ENCODE results near the gene CSTPP1. TPM values are rescaled to one million over a fixed set of nuclear protein-coding genes. Genes with fewer than 3 reads are reported as not detected.
A peak's percentile ranks its signal among the peaks of the same experiment; 100 is the strongest.
"Not testable (repeated sequence)": the region's sequence is repeated elsewhere in the genome, so short reads cannot be mapped to it uniquely, and the experiment has no call there.

The CSTPP1 gene
- total RNA-seq, 2 experiments from 2014 or later, result 16.7 to 20.4 TPM

DNA sequence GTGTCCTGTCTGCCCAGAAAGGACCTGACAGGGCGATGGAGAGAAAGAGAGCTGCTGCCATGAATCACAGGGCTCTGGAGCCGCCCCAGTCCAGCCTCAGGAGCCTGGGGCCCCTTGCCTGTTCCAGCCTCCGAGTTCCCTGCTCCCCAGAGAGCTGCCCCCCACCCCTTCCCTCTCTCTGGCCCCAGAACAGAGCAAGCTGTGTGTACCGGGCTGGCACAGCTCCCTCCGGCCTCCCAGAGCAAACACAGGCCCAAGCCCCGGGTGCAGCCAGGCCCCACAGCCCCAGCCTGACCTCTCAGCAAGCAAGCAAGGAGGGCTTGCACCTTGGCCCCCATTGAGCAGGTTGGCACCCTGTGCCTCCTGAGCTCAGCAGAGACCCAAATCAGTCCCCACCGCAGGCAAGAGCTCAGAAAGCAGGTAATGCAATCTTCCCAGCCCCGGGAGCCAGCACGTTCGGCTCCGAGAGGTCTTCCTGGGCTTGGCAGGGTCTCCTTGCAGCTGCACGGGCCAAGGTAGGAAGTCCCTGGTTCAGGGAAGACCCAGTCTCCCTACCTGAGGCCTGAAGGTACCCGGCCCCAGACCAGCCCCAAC is 248.2 kb downstream of the CSTPP1 start:
- Mint-ChIP-seq H3K4me1 (peaks cover 12% of the 10 kb centered on the region), H3K27ac (no peak overlapping the region), H3K9me3 (no peaks in the 10 kb centered on the region), H3K36me3 (ENCODE audit: low read depth) (no peaks in the 10 kb centered on the region), H3K27me3 (peaks cover 31% of the 10 kb centered on the region), H3K4me3 (peak overlapping the region; percentile 30)
- POLR2A ChIA-PET, result interaction anchor here (4.6 to 10.3 kb wide), 2 partner anchors 7 to 32 kb away, joined by 25 to 124 read pairs; partner anchors contain the start of genes ARFGAP2 and DDB2
- CTCF ChIA-PET, result interaction anchor here (1.8 kb wide), 1 partner anchor 75 kb away, joined by 6 read pairs; no protein-coding TSS in a partner anchor
- no peak for DNase-seq

- Mint-ChIP-seq H3K27me3 (peaks cover 34% of the 10 kb centered on the region), H3K27ac (no peak overlapping the region), H3K9me3 (no peaks in the 10 kb centered on the region), H3K4me1 (peaks cover 12% of the 10 kb centered on the region), H3K36me3 (ENCODE audit: low read depth) (no peaks in the 10 kb centered on the region), H3K4me3 (peak overlapping the region; percentile 21)
- DNase-seq, result no peak
- CTCF ChIA-PET, result interaction anchor here (1.8 kb wide), 1 partner anchor 74 kb away, joined by 6 read pairs; no protein-coding TSS in a partner anchor
- POLR2A ChIA-PET, result interaction anchor here (4.6 to 10.3 kb wide), 2 partner anchors 8 to 31 kb away, joined by 25 to 124 read pairs; partner anchors contain the start of genes ARFGAP2 and DDB2
Measured at GRCh38 chr11:47185305-47186075, 248.9 kb downstream of the CSTPP1 start.

DNA sequence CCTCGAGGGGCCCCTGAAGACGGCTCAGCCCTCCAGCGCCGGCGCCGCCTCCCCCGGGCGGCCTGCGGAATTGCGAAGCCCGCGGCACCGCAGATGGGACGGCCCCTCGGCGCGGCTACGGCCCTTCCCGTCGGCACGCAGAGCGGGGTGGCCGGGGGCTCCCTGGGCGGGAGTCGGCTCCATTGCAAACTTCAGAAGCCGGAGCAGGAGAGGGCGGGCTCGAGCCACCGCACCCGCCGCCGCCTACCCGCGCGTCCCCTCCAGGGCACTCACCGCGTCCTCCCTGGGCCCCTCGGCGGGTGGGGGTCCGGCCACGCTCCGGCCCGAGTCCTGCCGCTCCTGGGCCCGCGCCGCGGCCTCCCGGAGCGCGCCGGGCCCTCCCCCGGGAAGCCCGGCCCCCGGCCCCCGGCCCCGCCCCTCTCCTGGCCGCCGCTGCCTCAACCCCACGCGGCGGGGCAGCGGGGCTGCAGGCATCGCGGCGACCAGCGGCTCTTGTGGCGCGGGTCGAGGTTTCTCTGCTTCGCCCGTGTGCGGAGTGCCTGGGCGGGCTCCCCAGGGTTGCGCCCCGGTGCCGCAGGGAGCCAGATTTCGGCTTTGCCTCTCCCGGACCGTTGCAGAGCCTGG is 249.6 kb downstream of the CSTPP1 start, which contains the start of gene PACSIN3:
Gene PACSIN3 (minus strand): TSS at position 359 of the 624 bp plus-strand sequence. CDS start 3,707 bp downstream, outside the sequence.
- ChIA-PET POLR2A (interaction anchor here (1.2 to 10.3 kb wide), 7 partner anchors 9 to 62 kb away, joined by 3 to 124 read pairs (median 6); partner anchors contain the start of genes ACP2, ARFGAP2 and DDB2), CTCF (interaction anchor here (1.4 to 2.4 kb wide), 4 partner anchors 9 to 73 kb away, joined by 6 to 15 read pairs (median 11); partner anchors contain the start of genes ARFGAP2 and DDB2)
- Mint-ChIP-seq H3K27me3 (peaks cover 38% of the 10 kb centered on the region), H3K9me3 (no peaks in the 10 kb centered on the region), H3K36me3 (ENCODE audit: low read depth) (no peaks in the 10 kb centered on the region), H3K4me3 (peak within 1 kb of the TSS; percentile 60), H3K27ac (no peak within 1 kb of the TSS), H3K4me1 (peaks cover 12% of the 10 kb centered on the region)
- DNase-seq, result peak; percentile 41

DNA sequence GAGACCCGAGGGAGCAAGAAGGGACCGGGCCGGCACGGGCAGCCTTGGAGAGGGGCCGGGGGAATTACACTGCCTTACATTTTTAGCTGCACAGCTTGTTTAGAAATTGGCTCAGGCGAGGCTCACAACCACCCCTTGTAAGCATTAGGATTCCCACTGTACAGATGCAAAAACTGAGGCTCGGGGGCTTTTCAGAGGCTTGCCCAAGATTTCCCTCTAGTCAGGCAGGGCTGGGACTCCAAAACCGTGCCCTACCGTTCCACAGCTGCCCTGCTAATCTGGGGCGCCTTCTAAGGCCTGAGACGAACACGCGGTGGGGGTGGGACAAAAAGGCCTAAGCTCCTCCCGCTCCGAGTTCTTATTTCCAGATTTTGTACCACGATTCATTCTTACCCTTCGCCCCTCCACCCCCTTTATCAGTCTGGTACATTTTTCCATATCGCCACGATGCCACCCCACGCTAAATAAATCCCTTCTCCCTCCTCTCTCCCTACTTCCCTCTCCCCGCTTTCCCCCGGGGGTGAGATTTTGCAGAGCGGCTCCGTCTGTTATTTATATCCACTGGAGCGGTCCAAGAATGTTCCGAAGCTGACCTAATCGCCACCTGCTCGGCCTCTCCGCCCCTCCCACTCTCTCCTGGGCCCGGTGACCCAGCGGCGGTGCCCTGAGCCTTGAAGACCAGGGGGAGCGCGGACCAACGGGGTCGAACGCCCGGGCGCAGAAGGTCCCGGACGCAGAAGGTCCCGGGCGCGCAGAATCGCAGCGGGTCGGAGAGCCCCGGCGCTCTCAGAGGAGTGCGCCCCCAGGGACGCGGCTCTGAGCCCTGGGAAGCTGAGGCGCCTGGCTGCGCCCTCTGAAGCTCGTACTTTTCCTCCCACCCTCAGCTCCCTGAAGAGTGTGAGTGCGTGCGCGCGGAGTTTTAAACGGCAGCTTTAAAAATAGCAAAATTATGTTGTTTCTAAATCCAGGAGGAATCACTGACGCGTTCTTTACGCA is 250.4 kb downstream of the CSTPP1 start:
- H3K9me3 Mint-ChIP-seq, result no peaks in the 10 kb centered on the region
- ChIA-PET CTCF (interaction anchor here (1.4 to 2.4 kb wide), 4 partner anchors 7 to 72 kb away, joined by 7 to 15 read pairs (median 12); partner anchors contain the start of genes ARFGAP2 and DDB2), POLR2A (interaction anchor here (0.6 to 4.6 kb wide), 10 partner anchors 9 to 380 kb away, joined by 3 to 43 read pairs (median 4); partner anchors contain the start of genes ACP2, ARFGAP2 and DDB2)
- peaks cover 12% of the 10 kb centered on the region for H3K4me1 Mint-ChIP-seq
- H3K27ac Mint-ChIP-seq, result no peak overlapping the region
- peaks cover 40% of the 10 kb centered on the region for H3K27me3 Mint-ChIP-seq
- H3K4me3 Mint-ChIP-seq, result peak overlapping the region; percentile 60
- H3K36me3 Mint-ChIP-seq (ENCODE audit: low read depth), result no peaks in the 10 kb centered on the region
- peak; percentile 49 for DNase-seq

- no peaks in the 10 kb centered on the region for H3K9me3 Mint-ChIP-seq
- H3K4me3 Mint-ChIP-seq, result no peak overlapping the region
- H3K36me3 Mint-ChIP-seq (ENCODE audit: low read depth), result no peaks in the 10 kb centered on the region
- peaks cover 12% of the 10 kb centered on the region for H3K4me1 Mint-ChIP-seq
- no peak for DNase-seq
- CTCF ChIA-PET, result interaction anchor here (0.7 to 2.4 kb wide), 4 partner anchors 8 to 72 kb away, joined by 3 to 15 read pairs (median 12); partner anchors contain the start of genes ARFGAP2 and DDB2
- H3K27ac Mint-ChIP-seq, result no peak overlapping the region
- POLR2A ChIA-PET, result interaction anchor here (0.7 to 4.6 kb wide), 8 partner anchors 10 to 325 kb away, joined by 3 to 43 read pairs (median 4); partner anchors contain the start of genes ACP2, ARFGAP2 and DDB2
- peaks cover 40% of the 10 kb centered on the region for H3K27me3 Mint-ChIP-seq
Measured at GRCh38 chr11:47187723-47188122, 251.2 kb downstream of the CSTPP1 start.

DNA sequence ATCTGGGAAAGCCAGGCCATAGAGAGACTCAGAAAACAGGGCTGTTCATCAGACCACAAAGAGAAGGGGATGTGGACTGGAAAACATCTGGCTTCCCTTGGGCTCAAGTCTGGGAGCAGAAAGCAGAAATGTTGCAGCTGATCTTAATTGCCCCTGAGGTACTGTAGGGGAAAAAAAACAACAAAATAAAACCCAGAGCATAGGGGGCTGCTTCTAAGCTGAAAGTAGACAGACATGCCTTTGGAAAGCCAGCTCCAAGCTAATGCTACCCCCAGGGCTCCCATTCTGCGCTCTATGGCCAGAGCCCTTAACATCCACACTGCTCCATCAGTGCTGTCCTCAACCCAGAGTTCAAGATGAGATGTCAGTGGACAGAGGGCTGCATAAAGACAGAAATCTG is 251.7 kb downstream of the CSTPP1 start:
- Mint-ChIP-seq H3K27me3 (peaks cover 41% of the 10 kb centered on the region), H3K27ac (no peak overlapping the region), H3K4me3 (no peak overlapping the region), H3K9me3 (no peaks in the 10 kb centered on the region), H3K4me1 (peaks cover 12% of the 10 kb centered on the region), H3K36me3 (ENCODE audit: low read depth) (no peaks in the 10 kb centered on the region)
- POLR2A ChIA-PET, result interaction anchor here (1.0 to 4.6 kb wide), 4 partner anchors 11 to 83 kb away, joined by 3 to 43 read pairs (median 14); partner anchors contain the start of genes ARFGAP2 and DDB2
- no peak for DNase-seq
- CTCF ChIA-PET, result interaction anchor here (0.7 to 2.4 kb wide), 4 partner anchors 9 to 71 kb away, joined by 3 to 15 read pairs (median 12); partner anchors contain the start of genes ARFGAP2 and DDB2

- Mint-ChIP-seq H3K9me3 (no peaks in the 10 kb centered on the region), H3K27ac (no peak overlapping the region), H3K27me3 (peaks cover 39% of the 10 kb centered on the region), H3K4me3 (no peak overlapping the region), H3K4me1 (peaks cover 12% of the 10 kb centered on the region), H3K36me3 (ENCODE audit: low read depth) (no peaks in the 10 kb centered on the region)
- no peak for DNase-seq
- ChIA-PET CTCF (no interaction called here), POLR2A (interaction anchor here (1.1 to 4.6 kb wide), 3 partner anchors 12 to 26 kb away, joined by 8 to 43 read pairs (median 25); partner anchors contain the start of genes ARFGAP2 and DDB2)
Measured at GRCh38 chr11:47189100-47189834, 252.7 kb downstream of the CSTPP1 start.

DNA sequence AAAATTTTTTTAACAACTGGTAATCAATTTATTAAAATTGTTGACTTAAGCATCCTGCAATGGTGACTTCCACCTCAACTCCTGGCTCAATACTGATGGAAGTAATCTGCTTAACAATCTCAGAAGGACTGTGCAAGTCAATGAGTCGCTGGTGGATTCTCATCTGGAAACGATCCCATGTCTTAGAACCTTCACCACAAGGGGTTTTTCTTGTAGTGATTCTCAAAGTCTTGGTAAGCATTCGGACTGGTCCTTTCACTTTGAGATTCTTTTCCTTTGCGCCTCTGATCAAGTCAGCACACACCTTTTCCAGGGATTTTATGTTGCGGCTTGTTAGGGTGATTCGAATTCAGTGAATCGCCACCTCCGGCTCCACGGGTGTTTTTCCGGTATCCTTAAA is 254.6 kb downstream of the CSTPP1 start:
- DNase-seq; POLR2A ChIA-PET; H3K9me3 Mint-ChIP-seq; H3K4me3 Mint-ChIP-seq; H3K27ac Mint-ChIP-seq; H3K36me3 Mint-ChIP-seq (ENCODE audit: low read depth): not testable (repeated sequence)
- CTCF ChIA-PET, result interaction anchor here (0.6 to 1.2 kb wide), 2 partner anchors 13 to 131 kb away, joined by 3 to 5 read pairs; no protein-coding TSS in a partner anchor
- Mint-ChIP-seq H3K4me1 (peaks cover 10% of the 10 kb centered on the region), H3K27me3 (peaks cover 38% of the 10 kb centered on the region)

GRCh38 chr11:47192111-47192510 is 255.6 kb downstream of the CSTPP1 start:
- CTCF ChIA-PET, result interaction anchor here (0.9 to 1.2 kb wide), 2 partner anchors 11 to 14 kb away, joined by 3 read pairs; no protein-coding TSS in a partner anchor
- POLR2A ChIA-PET, result no interaction called here

DNA sequence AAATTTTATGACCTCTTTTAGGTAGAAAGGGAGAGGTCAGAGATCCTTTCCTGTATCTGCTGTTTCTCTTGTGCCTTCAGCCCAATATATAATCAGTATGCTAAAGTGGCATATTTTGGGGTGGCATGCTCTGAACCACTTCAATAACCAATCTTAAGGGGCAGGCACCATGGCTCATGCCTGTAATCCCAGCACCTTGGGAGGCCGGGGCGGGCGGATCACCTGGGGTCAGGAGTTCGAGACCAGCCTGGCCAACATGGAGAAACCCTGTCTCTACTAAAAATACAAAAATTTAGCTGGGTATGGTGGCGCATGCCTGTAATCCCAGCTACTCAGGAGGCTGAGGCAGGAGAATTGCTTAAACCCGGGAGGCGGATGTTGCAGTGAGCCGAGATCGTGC is 261.6 kb downstream of the CSTPP1 start:
- H3K4me3 Mint-ChIP-seq; POLR2A ChIA-PET; H3K27ac Mint-ChIP-seq; CTCF ChIA-PET; H3K36me3 Mint-ChIP-seq (ENCODE audit: low read depth); H3K9me3 Mint-ChIP-seq; H3K4me1 Mint-ChIP-seq; DNase-seq: not testable (repeated sequence)
- peaks cover 11% of the 10 kb centered on the region for H3K27me3 Mint-ChIP-seq

More at GRCh38 chr11:47192111-47192510, 255.6 kb downstream of the CSTPP1 start:
- no peaks in the 10 kb centered on the region for H3K9me3 Mint-ChIP-seq
- H3K4me3 Mint-ChIP-seq, result no peak overlapping the region
- peaks cover 31% of the 10 kb centered on the region for H3K27me3 Mint-ChIP-seq
- no peak for DNase-seq
- H3K27ac Mint-ChIP-seq, result no peak overlapping the region
- peaks cover 4% of the 10 kb centered on the region for H3K4me1 Mint-ChIP-seq
- H3K36me3 Mint-ChIP-seq (ENCODE audit: low read depth), result no peaks in the 10 kb centered on the region

GRCh38 chr11:47201015-47201414 is 264.5 kb downstream of the CSTPP1 start:
- Mint-ChIP-seq H3K27me3 (peaks cover 7% of the 10 kb centered on the region), H3K4me1 (no peaks in the 10 kb centered on the region), H3K9me3 (no peaks in the 10 kb centered on the region), H3K4me3 (no peak overlapping the region), H3K27ac (no peak overlapping the region), H3K36me3 (ENCODE audit: low read depth) (no peaks in the 10 kb centered on the region)
- CTCF ChIA-PET, result no interaction called here
- DNase-seq, result no peak
- POLR2A ChIA-PET, result interaction anchor here (3.4 kb wide), 1 partner anchor 15 kb away, joined by 17 read pairs; the partner anchor contains the start of gene DDB2

All from activated CD4-positive, alpha-beta memory T cell treated with anti-CD3 and anti-CD28 coated beads, Interleukin-2, amount 10 ng/mL, durations not matched to agents 7 days and 5 days (primary cell).